Measurements from ENCODE around the gene INPP5D. TPM values are rescaled to one million over a fixed set of nuclear protein-coding genes. Genes with fewer than 3 reads are reported as not detected.
"Not testable (repeated sequence)": the region's sequence is repeated elsewhere in the genome, so short reads cannot be mapped to it uniquely, and the experiment has no call there.

INPP5D gene
- total RNA-seq, 1 donor from 2014 or later = 14.7 TPM

- peak overlapping the region; percentile 28 for H3K27ac Mint-ChIP-seq (ENCODE audit: unreplicated experiment)
- H3K36me3 Mint-ChIP-seq (ENCODE audit: low read depth, unreplicated experiment) = no peaks in the 10 kb centered on the region
- Histone ChIP-seq H3K9ac (ENCODE audit: low read length) (no peak overlapping the region), H3K9me3 (ENCODE audit: insufficient read depth, low read depth, low read length) (no peaks in the 10 kb centered on the region), H3K79me2 (ENCODE audit: insufficient read depth, low read length) (no peaks in the 10 kb centered on the region), H3K4me1 (ENCODE audit: insufficient read depth, low read length) (no peaks in the 10 kb centered on the region), H3K4me3 (ENCODE audit: insufficient read depth, low read depth, low read length) (no peak overlapping the region), H3K4me2 (ENCODE audit: low read length) (peak overlapping the region; percentile 39), H3K36me3 (ENCODE audit: insufficient read depth, low read length) (no peaks in the 10 kb centered on the region), H2AFZ (ENCODE audit: low read depth, low read length) (peak overlapping the region; percentile 78), H4K20me1 (ENCODE audit: insufficient read depth, low read length) (no peaks in the 10 kb centered on the region), H3K27me3 (ENCODE audit: insufficient read depth, low read length) (peaks cover 5% of the 10 kb centered on the region), H3K27ac (ENCODE audit: low read depth, low read length) (no peak overlapping the region)
- H3K27me3 Mint-ChIP-seq (ENCODE audit: low read depth, unreplicated experiment) = peaks cover 74% of the 10 kb centered on the region
- FAIRE-seq = no peak
- peak; percentile 79 for DNase-seq (ENCODE audit: low read depth)
- TF ChIP-seq CTCF (IDR thresholded peaks at IDR 0.05; ENCODE audit: insufficient read depth, low read depth, low read length) = no peak
- no peak for TF ChIP-seq EZH2 (IDR thresholded peaks at IDR 0.05; ENCODE audit: insufficient read depth, low read length)
- peaks cover 5% of the 10 kb centered on the region for H3K9me3 Mint-ChIP-seq (ENCODE audit: unreplicated experiment)
- H3K4me3 Mint-ChIP-seq (ENCODE audit: unreplicated experiment) = no peak overlapping the region
- H3K4me1 Mint-ChIP-seq (ENCODE audit: low read depth, unreplicated experiment) = no peaks in the 10 kb centered on the region
These were observed 8.6 kb upstream of the INPP5D start for GRCh38 chr2:233051241-233052149.

GRCh38 chr2:233052517-233052916 is 7.6 kb upstream of the INPP5D start:
- H3K27ac ChIP-seq (ENCODE audit: low read depth, low read length); H3K27ac Mint-ChIP-seq (ENCODE audit: unreplicated experiment); DNase-seq (ENCODE audit: low read depth); H4K20me1 ChIP-seq (ENCODE audit: insufficient read depth, low read length); H3K79me2 ChIP-seq (ENCODE audit: insufficient read depth, low read length); H3K27me3 ChIP-seq (ENCODE audit: insufficient read depth, low read length); H3K36me3 ChIP-seq (ENCODE audit: insufficient read depth, low read length); H3K9me3 Mint-ChIP-seq (ENCODE audit: unreplicated experiment); H2AFZ ChIP-seq (ENCODE audit: low read depth, low read length); H3K4me2 ChIP-seq (ENCODE audit: low read length); H3K4me1 ChIP-seq (ENCODE audit: insufficient read depth, low read length); FAIRE-seq; H3K4me3 Mint-ChIP-seq (ENCODE audit: unreplicated experiment); H3K9ac ChIP-seq (ENCODE audit: low read length); H3K4me3 ChIP-seq (ENCODE audit: insufficient read depth, low read depth, low read length); H3K9me3 ChIP-seq (ENCODE audit: insufficient read depth, low read depth, low read length); H3K4me1 Mint-ChIP-seq (ENCODE audit: low read depth, unreplicated experiment); H3K36me3 Mint-ChIP-seq (ENCODE audit: low read depth, unreplicated experiment): not testable (repeated sequence)
- peaks cover 68% of the 10 kb centered on the region for H3K27me3 Mint-ChIP-seq (ENCODE audit: low read depth, unreplicated experiment)

GRCh38 chr2:233053928-233054784 is 6.0 kb upstream of the INPP5D start:
- Mint-ChIP-seq H3K36me3 (ENCODE audit: low read depth, unreplicated experiment) (peaks cover 1% of the 10 kb centered on the region), H3K4me1 (ENCODE audit: low read depth, unreplicated experiment) (no peaks in the 10 kb centered on the region), H3K27me3 (ENCODE audit: low read depth, unreplicated experiment) (peaks cover 62% of the 10 kb centered on the region), H3K4me3 (ENCODE audit: unreplicated experiment) (no peak overlapping the region), H3K27ac (ENCODE audit: unreplicated experiment) (no peak overlapping the region), H3K9me3 (ENCODE audit: unreplicated experiment) (peaks cover under 1% of the 10 kb centered on the region)
- H3K27ac ChIP-seq (ENCODE audit: low read depth, low read length) = no peak overlapping the region
- H3K4me2 ChIP-seq (ENCODE audit: low read length) = no peak overlapping the region
- H3K9ac ChIP-seq (ENCODE audit: low read length) = no peak overlapping the region
- TF ChIP-seq EZH2 (IDR thresholded peaks at IDR 0.05; ENCODE audit: insufficient read depth, low read length) (no peak), CTCF (IDR thresholded peaks at IDR 0.05; ENCODE audit: insufficient read depth, low read depth, low read length) (peak; percentile 68)
- H3K27me3 ChIP-seq (ENCODE audit: insufficient read depth, low read length) = peaks cover 2% of the 10 kb centered on the region
- no peaks in the 10 kb centered on the region for H3K36me3 ChIP-seq (ENCODE audit: insufficient read depth, low read length)
- FAIRE-seq (no peak), DNase-seq (ENCODE audit: low read depth) (no peak)
- no peaks in the 10 kb centered on the region for H3K9me3 ChIP-seq (ENCODE audit: insufficient read depth, low read depth, low read length)
- no peaks in the 10 kb centered on the region for H3K79me2 ChIP-seq (ENCODE audit: insufficient read depth, low read length)
- no peaks in the 10 kb centered on the region for H3K4me1 ChIP-seq (ENCODE audit: insufficient read depth, low read length)
- H3K4me3 ChIP-seq (ENCODE audit: insufficient read depth, low read depth, low read length) = no peak overlapping the region
- H2AFZ ChIP-seq (ENCODE audit: low read depth, low read length) = peak overlapping the region; percentile 21
- no peaks in the 10 kb centered on the region for H4K20me1 ChIP-seq (ENCODE audit: insufficient read depth, low read length)
